GM12878 (cell line): ENCODE measurements around the gene MBD3L2B. TPM values are rescaled to one million over a fixed set of nuclear protein-coding genes. Genes with fewer than 3 reads are reported as not detected.

Experiments used
- ASH2L ChIP-seq: fragments of 300-600, 200-600 bp; sonication (generic); IDR thresholded peaks from 2 replicates; pipeline ENCODE4 v1.6.1; 2017; ENCODE audit warnings: low read depth, mild to moderate bottlenecking, borderline replicate concordance
- ATF7 ChIP-seq: fragments of 450-650 bp; IDR thresholded peaks from 2 replicates; pipeline ENCODE4 v1.6.1; 2016; ENCODE audit warnings: low read depth, mild to moderate bottlenecking
- CEBPB ChIP-seq, 2 experiments: fragments of 150-350 bp in 1 of 2; IDR thresholded peaks; 2 replicates each; pipeline ENCODE4 v1.6.1; 2012 to 2014; ENCODE audit warnings: low read depth in 2 of 2, low read length in 2 of 2, borderline replicate concordance in 1 of 2, inconsistent platforms in 1 of 2
- EED ChIP-seq: sonication (generic); IDR thresholded peaks from 2 replicates; pipeline ENCODE4 v1.6.1; 2016; ENCODE audit warnings: antibody characterized with exemption, low read depth
- FOXK2 ChIP-seq: fragments of 450-650 bp; IDR thresholded peaks from 2 replicates; pipeline ENCODE4 v1.6.1; 2017; ENCODE audit warnings: mild to moderate bottlenecking, moderate library complexity
- IRF5 ChIP-seq: fragments of 450-650 bp; IDR thresholded peaks from 2 replicates; pipeline ENCODE4 v1.6.1; 2017; ENCODE audit warnings: borderline replicate concordance
- NFYB ChIP-seq: IDR thresholded peaks from 2 replicates; pipeline ENCODE4 v1.6.1; 2011; ENCODE audit warnings: low read depth, mild to moderate bottlenecking, low read length, improper control_type of control experiment, moderate library complexity; ENCODE audit not compliant: insufficient read depth
- POLR2A ChIP-seq: IDR thresholded peaks from 2 replicates; pipeline ENCODE4 v1.6.1; 2011; ENCODE audit warnings: low read depth, mild to moderate bottlenecking, low read length
- POU2F2 ChIP-seq: IDR thresholded peaks from 3 replicates; pipeline ENCODE4 v1.6.1; 2011; ENCODE audit warnings: low read depth, mild to moderate bottlenecking, low read length, borderline replicate concordance
- RB1 ChIP-seq: fragments of 450-650 bp; formaldehyde crosslinking; IDR thresholded peaks from 2 replicates; pipeline ENCODE4 v1.6.1; 2017; ENCODE audit warnings: mild to moderate bottlenecking, borderline replicate concordance
- RCOR1 ChIP-seq: conservative IDR thresholded peaks from 2 replicates; pipeline ENCODE4 v1.6.1; 2012; ENCODE audit warnings: low read depth, low read length, improper control_type of control experiment
- TAF1 ChIP-seq: IDR thresholded peaks from 2 replicates; pipeline ENCODE4 v1.6.1; 2011; ENCODE audit warnings: mild to moderate bottlenecking, low read depth, low read length, borderline replicate concordance
- USF2 ChIP-seq: IDR thresholded peaks from 2 replicates; pipeline ENCODE4 v1.6.1; 2011; ENCODE audit warnings: low read depth, low read length, improper control_type of control experiment, borderline replicate concordance
- YY1 ChIP-seq: IDR thresholded peaks from 2 replicates; pipeline ENCODE4 v1.6.1; 2011; ENCODE audit warnings: low read depth, mild to moderate bottlenecking, low read length
- ZNF274 ChIP-seq: IDR thresholded peaks from one replicate; pipeline ENCODE4 v1.8.0; 2011; ENCODE audit not compliant: insufficient read length, insufficient read depth
- polyA plus RNA-seq, 11 experiments: library from polyadenylated mRNA; depleted of rRNA in 4 of 11; unstranded in 6 of 11; stranded (reverse) in 5 of 11; fragments of >200 nt; fragmentation: Nextera tagmentation in 4 of 11; fragmentation: Illumina TruSeq in 1 of 11; extraction: Ambion mirVana in 4 of 11; extraction: Trizol in 1 of 11; gene quantifications; 1 replicate in 1 of 11; 2 replicates in 10 of 11; pipeline versions ENCODE4 v1.2.1 to v1.2.3, GENCODE V29; 2011 to 2016; ENCODE audit warnings: inconsistent platforms in 2 of 11, missing spikeins in 2 of 11, low read depth in 1 of 11
- total RNA-seq, 4 experiments: library from RNA; depleted of rRNA in 3 of 4; stranded (reverse); fragments of >200 nt in 3 of 4; fragmentation: Illumina TruSeq in 1 of 4; extraction: Trizol in 1 of 4; gene quantifications; 2 replicates each; pipeline versions ENCODE4 v1.2.1 to v1.2.3, GENCODE V29; 2013 to 2021
- TF ChIP-seq, protein P1 (sequence below): fragments of 450-650 bp; IDR thresholded peaks from 2 replicates; pipeline ENCODE4 v1.6.1; 2016; ENCODE audit warnings: mild to moderate bottlenecking
- TF ChIP-seq, protein P2 (sequence below): IDR thresholded peaks from 2 replicates; pipeline ENCODE4 v1.6.1; 2011; ENCODE audit warnings: mild to moderate bottlenecking, low read depth, low read length, moderate library complexity; ENCODE audit not compliant: insufficient replicate concordance
- TF ChIP-seq, protein P3 (sequence below): fragments of 450-650 bp; IDR thresholded peaks from 2 replicates; pipeline ENCODE4 v1.6.1; 2017; ENCODE audit warnings: mild to moderate bottlenecking, moderate library complexity

MBD3L2B gene
- total and polyA plus RNA-seq, 10 of the 15 experiments (the other 5 are each of a cell fraction or from before 2014, with no cell fraction given): 0.10 TPM; not detected in 9

DNA sequence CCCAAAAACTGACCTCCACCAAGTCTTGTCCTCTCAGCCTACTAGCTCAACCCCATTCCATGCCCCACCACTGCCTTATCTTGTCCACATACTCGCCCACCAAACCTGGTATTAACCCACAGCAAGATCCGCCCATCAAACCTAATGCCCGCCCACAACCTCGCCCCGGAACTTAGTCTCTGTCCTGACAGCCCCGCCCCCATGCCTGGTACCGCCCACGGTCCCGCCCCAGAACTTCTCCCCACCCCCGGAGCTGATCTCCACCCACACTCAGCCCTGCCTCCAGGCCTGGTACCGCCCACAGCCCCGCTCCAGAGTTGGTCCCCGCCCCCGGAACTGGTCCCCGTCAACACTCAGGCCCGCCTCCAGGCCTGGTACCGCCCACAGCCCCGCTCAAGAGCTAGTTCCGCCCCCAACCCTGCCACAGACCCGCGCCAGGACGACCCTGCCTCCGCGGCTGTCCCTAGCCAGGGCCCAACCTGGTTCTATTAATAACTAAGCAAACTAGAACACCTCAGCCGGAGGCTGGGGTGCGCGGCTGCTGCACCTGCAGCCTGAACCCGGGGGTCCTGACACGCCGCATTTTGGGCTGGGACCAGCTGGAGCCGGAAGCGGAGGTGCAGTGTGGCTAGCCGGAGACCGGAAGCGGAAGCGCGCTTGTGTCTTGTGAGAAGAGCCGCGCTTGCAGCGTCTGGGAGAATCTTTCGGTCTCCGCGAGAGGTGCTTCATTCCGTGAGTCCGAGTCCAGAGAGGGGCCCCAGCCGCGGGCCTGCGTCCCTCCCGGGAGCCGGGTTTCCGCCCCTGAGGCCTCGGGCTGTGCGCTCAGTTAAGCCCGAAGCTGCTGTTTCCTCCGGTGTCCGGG lies 48.0 kb upstream of the MBD3L2B start, which contains the start of gene ZNF557 (continued):
- TF ChIP-seq, protein P1, sequence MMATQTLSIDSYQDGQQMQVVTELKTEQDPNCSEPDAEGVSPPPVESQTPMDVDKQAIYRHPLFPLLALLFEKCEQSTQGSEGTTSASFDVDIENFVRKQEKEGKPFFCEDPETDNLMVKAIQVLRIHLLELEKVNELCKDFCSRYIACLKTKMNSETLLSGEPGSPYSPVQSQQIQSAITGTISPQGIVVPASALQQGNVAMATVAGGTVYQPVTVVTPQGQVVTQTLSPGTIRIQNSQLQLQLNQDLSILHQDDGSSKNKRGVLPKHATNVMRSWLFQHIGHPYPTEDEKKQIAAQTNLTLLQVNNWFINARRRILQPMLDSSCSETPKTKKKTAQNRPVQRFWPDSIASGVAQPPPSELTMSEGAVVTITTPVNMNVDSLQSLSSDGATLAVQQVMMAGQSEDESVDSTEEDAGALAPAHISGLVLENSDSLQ: peak; percentile 91
- 0 out of 2 replicates have a peak, but pooled peaks have one; percentile 69 for TF ChIP-seq ASH2L
- no peak for TF ChIP-seq NFYB
- TF ChIP-seq, protein P2, sequence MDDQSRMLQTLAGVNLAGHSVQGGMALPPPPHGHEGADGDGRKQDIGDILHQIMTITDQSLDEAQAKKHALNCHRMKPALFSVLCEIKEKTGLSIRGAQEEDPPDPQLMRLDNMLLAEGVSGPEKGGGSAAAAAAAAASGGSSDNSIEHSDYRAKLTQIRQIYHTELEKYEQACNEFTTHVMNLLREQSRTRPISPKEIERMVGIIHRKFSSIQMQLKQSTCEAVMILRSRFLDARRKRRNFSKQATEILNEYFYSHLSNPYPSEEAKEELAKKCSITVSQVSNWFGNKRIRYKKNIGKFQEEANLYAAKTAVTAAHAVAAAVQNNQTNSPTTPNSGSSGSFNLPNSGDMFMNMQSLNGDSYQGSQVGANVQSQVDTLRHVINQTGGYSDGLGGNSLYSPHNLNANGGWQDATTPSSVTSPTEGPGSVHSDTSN: peak; percentile 56
- no peak for TF ChIP-seq POU2F2
- TF ChIP-seq POLR2A: peak; percentile 91
- TF ChIP-seq ZNF274: no peak
- TF ChIP-seq EED: peak; percentile 26; the same call in 1 of the 2 replicates
- TF ChIP-seq YY1: peak; percentile 48; the same call in 1 of the 2 replicates
- no peak for TF ChIP-seq RCOR1
- TF ChIP-seq RB1: peak; percentile 74; the same call in 1 of the 2 replicates
- peak; percentile 42; the same call in 1 of the 2 replicates for TF ChIP-seq FOXK2
- TF ChIP-seq, protein P3, sequence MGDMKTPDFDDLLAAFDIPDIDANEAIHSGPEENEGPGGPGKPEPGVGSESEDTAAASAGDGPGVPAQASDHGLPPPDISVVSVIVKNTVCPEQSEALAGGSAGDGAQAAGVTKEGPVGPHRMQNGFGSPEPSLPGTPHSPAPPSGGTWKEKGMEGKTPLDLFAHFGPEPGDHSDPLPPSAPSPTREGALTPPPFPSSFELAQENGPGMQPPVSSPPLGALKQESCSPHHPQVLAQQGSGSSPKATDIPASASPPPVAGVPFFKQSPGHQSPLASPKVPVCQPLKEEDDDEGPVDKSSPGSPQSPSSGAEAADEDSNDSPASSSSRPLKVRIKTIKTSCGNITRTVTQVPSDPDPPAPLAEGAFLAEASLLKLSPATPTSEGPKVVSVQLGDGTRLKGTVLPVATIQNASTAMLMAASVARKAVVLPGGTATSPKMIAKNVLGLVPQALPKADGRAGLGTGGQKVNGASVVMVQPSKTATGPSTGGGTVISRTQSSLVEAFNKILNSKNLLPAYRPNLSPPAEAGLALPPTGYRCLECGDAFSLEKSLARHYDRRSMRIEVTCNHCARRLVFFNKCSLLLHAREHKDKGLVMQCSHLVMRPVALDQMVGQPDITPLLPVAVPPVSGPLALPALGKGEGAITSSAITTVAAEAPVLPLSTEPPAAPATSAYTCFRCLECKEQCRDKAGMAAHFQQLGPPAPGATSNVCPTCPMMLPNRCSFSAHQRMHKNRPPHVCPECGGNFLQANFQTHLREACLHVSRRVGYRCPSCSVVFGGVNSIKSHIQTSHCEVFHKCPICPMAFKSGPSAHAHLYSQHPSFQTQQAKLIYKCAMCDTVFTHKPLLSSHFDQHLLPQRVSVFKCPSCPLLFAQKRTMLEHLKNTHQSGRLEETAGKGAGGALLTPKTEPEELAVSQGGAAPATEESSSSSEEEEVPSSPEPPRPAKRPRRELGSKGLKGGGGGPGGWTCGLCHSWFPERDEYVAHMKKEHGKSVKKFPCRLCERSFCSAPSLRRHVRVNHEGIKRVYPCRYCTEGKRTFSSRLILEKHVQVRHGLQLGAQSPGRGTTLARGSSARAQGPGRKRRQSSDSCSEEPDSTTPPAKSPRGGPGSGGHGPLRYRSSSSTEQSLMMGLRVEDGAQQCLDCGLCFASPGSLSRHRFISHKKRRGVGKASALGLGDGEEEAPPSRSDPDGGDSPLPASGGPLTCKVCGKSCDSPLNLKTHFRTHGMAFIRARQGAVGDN: peak; percentile 51
- TF ChIP-seq USF2: no peak
- no peak for TF ChIP-seq IRF5
- TF ChIP-seq CEBPB (IDR thresholded peaks at IDR 0.05; ENCODE audit: borderline replicate concordance in 1 of 2, low read depth in 2 of 2, low read length in 2 of 2): no peak
- TF ChIP-seq ATF7: peak; percentile 46; the same call in 1 of the 2 replicates
- TF ChIP-seq TAF1: peak; percentile 95
